HG03442 (cell line): ENCODE data around the gene CBX3.
"Not testable (repeated sequence)": the region's sequence is repeated elsewhere in the genome, so short reads cannot be mapped to it uniquely, and the experiment has no call there.

Source experiments
- ATAC-seq: cut with Tn5 transposase; IDR thresholded peaks from one replicate; pipeline ENCODE4 v1.9.1; 2021; ENCODE audit warnings: mild to moderate bottlenecking, moderate library complexity; ENCODE audit not compliant: unreplicated experiment

Gene CBX3

GRCh38 chr7:26169271-26169670 is 32.3 kb upstream of the CBX3 start:
- no peak for ATAC-seq

DNA sequence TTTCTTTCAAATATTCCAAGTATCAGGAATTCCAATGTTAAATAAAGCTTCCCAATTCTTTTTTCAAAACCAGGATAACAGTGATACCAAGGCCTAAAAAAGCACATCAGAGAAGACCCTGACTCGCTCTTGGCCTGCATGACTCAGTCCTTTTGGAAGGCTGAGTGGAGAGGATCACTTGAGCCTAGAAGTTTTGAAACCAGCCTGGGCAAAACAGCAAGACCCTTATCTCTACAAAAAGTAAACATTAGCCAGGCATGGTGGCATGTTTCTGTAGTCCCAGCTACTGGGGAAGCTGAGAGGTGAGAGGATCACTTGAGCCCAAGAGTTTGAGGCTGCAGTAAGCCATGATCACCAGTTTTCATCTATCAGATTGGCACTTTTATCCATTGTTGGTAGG is 30.9 kb upstream of the CBX3 start:
- no peak for ATAC-seq

- no peak for ATAC-seq
Measured at GRCh38 chr7:26171601-26172000, 29.9 kb upstream of the CBX3 start.

GRCh38 chr7:26172048-26172447 is 29.5 kb upstream of the CBX3 start:
- ATAC-seq, result no peak

DNA sequence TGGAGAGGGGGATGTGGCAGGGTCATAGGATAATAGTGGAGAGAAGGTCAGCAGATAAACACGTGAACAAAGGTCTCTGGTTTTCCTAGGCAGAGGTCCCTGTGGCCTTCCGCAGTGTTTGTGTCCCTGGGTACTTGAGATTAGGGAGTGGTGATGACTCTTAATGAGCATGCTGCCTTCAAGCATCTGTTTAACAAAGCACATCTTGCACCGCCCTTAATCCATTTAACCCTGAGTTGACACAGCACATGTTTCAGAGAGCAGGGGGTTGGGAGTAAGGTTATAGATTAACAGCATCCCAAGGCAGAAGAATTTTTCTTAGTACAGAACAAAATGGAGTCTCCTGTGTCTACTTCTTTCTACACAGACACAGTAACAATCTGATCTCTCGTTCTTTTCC is 25.6 kb upstream of the CBX3 start:
- ATAC-seq, result not testable (repeated sequence)

DNA sequence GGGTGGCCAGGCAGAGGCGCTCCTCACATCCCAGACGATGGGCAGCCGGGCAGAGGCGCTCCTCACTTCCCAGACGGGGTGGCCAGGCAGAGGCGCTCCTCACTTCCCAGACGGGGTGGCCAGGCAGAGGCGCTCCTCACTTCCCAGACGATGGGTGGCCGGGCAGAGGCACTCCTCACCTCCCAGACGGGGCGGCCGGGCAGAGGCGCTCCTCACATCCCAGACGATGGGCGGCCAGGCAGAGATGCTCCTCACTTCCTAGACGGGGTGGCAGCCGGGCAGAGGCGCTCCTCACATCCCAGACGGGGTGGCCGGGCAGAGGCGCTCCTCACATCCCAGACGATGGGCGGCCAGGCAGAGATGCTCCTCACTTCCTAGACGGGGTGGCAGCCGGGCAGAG is 24.8 kb upstream of the CBX3 start:
- ATAC-seq, result not testable (repeated sequence)

- ATAC-seq, result not testable (repeated sequence)
Measured at GRCh38 chr7:26177269-26177668, 24.3 kb upstream of the CBX3 start.

DNA sequence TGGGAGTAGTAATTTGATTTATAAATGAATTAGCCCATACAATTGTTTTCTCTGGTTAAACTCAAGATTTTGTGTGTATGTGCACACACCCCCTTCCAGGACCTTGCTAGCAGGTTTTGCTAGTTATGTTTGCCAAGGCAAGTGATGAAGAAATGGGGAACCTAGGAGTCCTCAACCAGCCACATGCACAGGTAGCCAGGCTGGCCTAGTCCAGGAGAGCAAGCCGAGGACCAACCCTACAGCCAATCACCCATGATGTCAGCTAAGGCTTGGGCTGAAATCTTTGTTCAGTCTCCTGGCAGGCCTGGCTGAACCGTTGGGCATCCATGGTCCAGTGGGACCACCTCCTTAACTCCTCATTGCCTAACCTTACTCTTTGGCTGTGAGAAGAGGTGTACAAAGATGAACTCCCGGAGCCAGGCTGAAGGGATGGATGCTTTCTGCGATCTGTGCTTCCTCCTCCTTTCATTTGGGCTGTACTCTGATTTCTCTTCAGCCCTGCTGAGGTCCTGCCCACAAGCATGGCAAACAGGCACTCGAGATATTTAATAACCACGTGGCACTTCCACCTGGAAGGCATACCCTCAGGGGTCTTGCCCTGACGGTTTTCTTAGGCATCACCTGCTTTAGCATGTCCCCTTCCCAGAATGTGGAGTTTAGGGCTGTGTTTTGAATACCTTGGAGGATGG is 23.1 kb upstream of the CBX3 start:
- no peak for ATAC-seq

- no peak for ATAC-seq
Measured at GRCh38 chr7:26179422-26179821, 22.1 kb upstream of the CBX3 start.

GRCh38 chr7:26179826-26180497 is 21.6 kb upstream of the CBX3 start:
- no peak for ATAC-seq

GRCh38 chr7:26180792-26181198 is 20.8 kb upstream of the CBX3 start:
- no peak for ATAC-seq

GRCh38 chr7:26181474-26182227 is 19.9 kb upstream of the CBX3 start:
- no peak for ATAC-seq

DNA sequence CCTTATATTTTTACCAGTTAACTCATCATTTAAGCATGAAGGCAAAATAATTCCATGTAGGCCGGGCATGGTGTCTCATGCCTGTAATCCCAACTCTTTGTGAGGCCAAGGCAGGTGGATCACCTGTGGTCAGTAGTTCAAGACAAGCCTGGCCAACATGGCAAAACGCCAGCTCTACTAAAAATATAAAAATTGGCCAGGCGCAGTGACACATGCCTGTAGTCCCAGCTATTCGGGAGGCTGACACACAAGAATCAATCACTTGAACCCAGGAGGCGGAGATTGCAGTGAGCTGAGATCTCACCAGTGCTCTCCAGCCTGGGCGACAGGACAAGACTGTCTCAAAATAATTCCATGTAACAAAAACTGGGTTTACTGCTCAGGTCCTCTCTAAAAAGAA is 19.3 kb upstream of the CBX3 start:
- no peak for ATAC-seq

GRCh38 chr7:26182706-26183105 is 18.8 kb upstream of the CBX3 start:
- ATAC-seq, result no peak

- ATAC-seq, result no peak
Measured at GRCh38 chr7:26183545-26184280, 17.8 kb upstream of the CBX3 start.

GRCh38 chr7:26184281-26185101 is 17.1 kb upstream of the CBX3 start:
- ATAC-seq, result not testable (repeated sequence)

DNA sequence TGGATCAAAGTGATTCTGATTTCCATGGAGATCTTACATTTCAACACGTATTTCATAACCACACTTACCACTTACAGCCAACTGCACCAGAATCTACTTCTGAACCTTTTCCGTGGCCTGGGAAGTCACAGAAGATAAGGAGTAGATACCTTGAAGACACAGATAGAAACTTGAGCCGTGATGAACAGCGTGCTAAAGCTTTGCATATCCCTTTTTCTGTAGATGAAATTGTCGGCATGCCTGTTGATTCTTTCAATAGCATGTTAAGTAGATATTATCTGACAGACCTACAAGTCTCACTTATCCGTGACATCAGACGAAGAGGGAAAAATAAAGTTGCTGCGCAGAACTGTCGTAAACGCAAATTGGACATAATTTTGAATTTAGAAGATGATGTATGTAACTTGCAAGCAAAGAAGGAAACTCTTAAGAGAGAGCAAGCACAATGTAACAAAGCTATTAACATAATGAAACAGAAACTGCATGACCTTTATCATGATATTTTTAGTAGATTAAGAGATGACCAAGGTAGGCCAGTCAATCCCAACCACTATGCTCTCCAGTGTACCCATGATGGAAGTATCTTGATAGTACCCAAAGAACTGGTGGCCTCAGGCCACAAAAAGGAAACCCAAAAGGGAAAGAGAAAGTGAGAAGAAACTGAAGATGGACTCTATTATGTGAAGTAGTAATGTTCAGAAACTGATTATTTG is 16.3 kb upstream of the CBX3 start:
- no peak for ATAC-seq

- no peak for ATAC-seq
Measured at GRCh38 chr7:26185844-26186180, 15.7 kb upstream of the CBX3 start.

DNA sequence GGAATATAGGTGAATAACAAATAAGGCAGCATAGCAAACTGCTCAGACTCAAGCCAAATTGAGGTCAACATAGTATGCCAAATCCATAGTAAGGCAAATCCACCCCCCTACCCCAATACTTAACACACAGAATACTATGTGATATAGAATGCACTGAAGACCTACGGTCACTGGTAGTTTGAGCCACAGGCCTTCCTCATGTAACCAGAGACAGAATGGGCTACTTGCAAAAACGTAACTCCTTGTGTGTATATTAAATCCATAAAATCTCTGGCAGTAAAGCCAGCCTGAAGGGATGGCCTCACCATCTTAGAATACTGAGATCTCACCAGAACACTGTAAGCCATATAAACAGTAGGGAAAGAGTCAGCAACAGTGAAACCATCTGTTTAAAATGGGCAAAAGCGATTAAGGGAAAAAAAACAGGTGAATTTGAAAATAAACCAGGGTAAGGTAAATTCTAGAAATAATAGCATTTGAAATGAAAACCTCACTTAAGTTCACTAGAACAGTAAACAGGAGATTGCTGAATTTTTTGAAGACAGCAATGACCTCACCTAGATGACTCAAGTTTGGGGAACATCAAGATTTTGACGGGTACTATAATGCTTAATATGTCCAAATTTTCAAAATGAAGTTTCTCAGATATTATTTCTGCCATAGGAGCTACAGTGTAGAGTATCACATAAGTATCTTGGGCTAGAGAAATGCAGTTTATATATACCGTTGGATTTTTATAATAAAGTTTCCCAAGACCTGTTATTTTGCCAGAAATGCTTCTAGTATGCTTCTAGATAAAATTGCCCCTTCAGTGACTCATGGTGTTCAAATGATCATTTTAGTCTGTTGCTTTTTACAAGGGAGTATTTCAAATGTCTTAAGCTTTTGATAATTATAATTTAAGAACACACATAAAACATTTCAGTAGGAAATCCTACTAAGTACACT is 14.9 kb upstream of the CBX3 start:
- no peak for ATAC-seq
